HEK293 (cell line): ENCODE results near the gene TRIM26.

Source experiments
- EGR2 ChIP-seq: fragments of 450-650 bp; formaldehyde crosslinking; IDR thresholded peaks from 2 replicates; pipeline ENCODE4 v1.5.1; 2016; ENCODE audit warnings: low read depth, missing biosample characterization, missing genetic modification characterization
- FEZF1 ChIP-seq: fragments of 450-650 bp; formaldehyde crosslinking; IDR thresholded peaks from 2 replicates; pipeline ENCODE4 v1.5.1; 2016; ENCODE audit warnings: missing biosample characterization, missing genetic modification characterization
- GFI1B ChIP-seq: fragments of 450-650 bp; formaldehyde crosslinking; IDR thresholded peaks from 2 replicates; pipeline ENCODE4 v1.5.1; 2016; ENCODE audit warnings: missing biosample characterization, missing genetic modification characterization
- GLI2 ChIP-seq: fragments of 450-650 bp; formaldehyde crosslinking; IDR thresholded peaks from 2 replicates; pipeline ENCODE4; 2017; ENCODE audit warnings: missing biosample characterization, missing genetic modification characterization, low read depth, borderline replicate concordance
- MYNN ChIP-seq: fragments of 450-650 bp; formaldehyde crosslinking; IDR thresholded peaks from 2 replicates; pipeline ENCODE4 v1.5.1; 2016; ENCODE audit warnings: missing biosample characterization, missing genetic modification characterization, borderline replicate concordance
- SALL2 ChIP-seq: fragments of 450-650 bp; formaldehyde crosslinking; IDR thresholded peaks from 2 replicates; pipeline ENCODE4 v1.5.0; 2017; ENCODE audit warnings: missing biosample characterization, mild to moderate bottlenecking, missing genetic modification characterization, borderline replicate concordance
- SETDB1 ChIP-seq: IDR thresholded peaks from one replicate; pipeline ENCODE4 v1.6.1; 2017; ENCODE audit warnings: mild to moderate bottlenecking, low read length, moderate library complexity, mixed read lengths; ENCODE audit not compliant: insufficient read length
- ZBTB17 ChIP-seq: fragments of 450-650 bp; formaldehyde crosslinking; IDR thresholded peaks from 2 replicates; pipeline ENCODE4 v1.5.1; 2016; ENCODE audit warnings: missing biosample characterization, missing genetic modification characterization
- ZNF112 ChIP-seq: fragments of 450-650 bp; formaldehyde crosslinking; IDR thresholded peaks from 2 replicates; pipeline ENCODE4 v1.5.0; 2017; ENCODE audit warnings: missing biosample characterization, missing genetic modification characterization
- ZNF132 ChIP-seq: fragments of 450-650 bp; formaldehyde crosslinking; IDR thresholded peaks from 2 replicates; pipeline ENCODE4 v1.5.1; 2017; ENCODE audit warnings: missing biosample characterization, missing genetic modification characterization, borderline replicate concordance
- ZNF138 ChIP-seq: fragments of 450-650 bp; formaldehyde crosslinking; IDR thresholded peaks from 2 replicates; pipeline ENCODE4 v1.5.1; 2016; ENCODE audit warnings: missing biosample characterization, missing genetic modification characterization, borderline replicate concordance
- ZNF155 ChIP-seq: fragments of 450-650 bp; formaldehyde crosslinking; IDR thresholded peaks from 2 replicates; pipeline ENCODE4 v1.5.1; 2016; ENCODE audit warnings: missing biosample characterization, missing genetic modification characterization
- ZNF157 ChIP-seq: fragments of 450-650 bp; formaldehyde crosslinking; IDR thresholded peaks from 2 replicates; pipeline ENCODE4 v1.5.1; 2016; ENCODE audit warnings: missing biosample characterization, missing genetic modification characterization
- ZNF2 ChIP-seq: fragments of 450-650 bp; formaldehyde crosslinking; IDR thresholded peaks from 2 replicates; pipeline ENCODE4 v1.5.1; 2016; ENCODE audit warnings: missing biosample characterization, missing genetic modification characterization
- ZNF221 ChIP-seq: fragments of 450-650 bp; formaldehyde crosslinking; IDR thresholded peaks from 2 replicates; pipeline ENCODE4 v1.5.1; 2017; ENCODE audit warnings: missing biosample characterization, missing genetic modification characterization, borderline replicate concordance
- ZNF311 ChIP-seq: fragments of 450-650 bp; formaldehyde crosslinking; IDR thresholded peaks from 2 replicates; pipeline ENCODE4 v1.5.1; 2017; ENCODE audit warnings: missing biosample characterization, missing genetic modification characterization, borderline replicate concordance
- ZNF350 ChIP-seq: fragments of 450-650 bp; formaldehyde crosslinking; IDR thresholded peaks from 2 replicates; pipeline ENCODE4 v1.5.0; 2017; ENCODE audit warnings: missing biosample characterization, mild to moderate bottlenecking, missing genetic modification characterization
- ZNF354C ChIP-seq: fragments of 450-650 bp; formaldehyde crosslinking; IDR thresholded peaks from 2 replicates; pipeline ENCODE4 v1.5.1; 2016; ENCODE audit warnings: missing biosample characterization, missing genetic modification characterization, low read depth, borderline replicate concordance
- ZNF394 ChIP-seq: fragments of 450-650 bp; formaldehyde crosslinking; IDR thresholded peaks from 2 replicates; pipeline ENCODE4 v1.5.1; 2016; ENCODE audit warnings: missing biosample characterization, missing genetic modification characterization, mild to moderate bottlenecking, moderate library complexity, borderline replicate concordance
- ZNF404 ChIP-seq: fragments of 450-650 bp; formaldehyde crosslinking; IDR thresholded peaks from 2 replicates; pipeline ENCODE4 v1.5.1; 2017; ENCODE audit warnings: missing biosample characterization, missing genetic modification characterization
- ZNF426 ChIP-seq: fragments of 450-650 bp; formaldehyde crosslinking; IDR thresholded peaks from 2 replicates; pipeline ENCODE4 v1.5.1; 2017; ENCODE audit warnings: missing biosample characterization, missing genetic modification characterization, mild to moderate bottlenecking, inconsistent platforms, moderate library complexity
- ZNF488 ChIP-seq: fragments of 450-650 bp; formaldehyde crosslinking; IDR thresholded peaks from 2 replicates; pipeline ENCODE4 v1.5.1; 2016; ENCODE audit warnings: missing biosample characterization, missing genetic modification characterization
- ZNF530 ChIP-seq: fragments of 450-650 bp; formaldehyde crosslinking; IDR thresholded peaks from 2 replicates; pipeline ENCODE4 v1.5.1; 2016; ENCODE audit warnings: low read depth, missing biosample characterization, missing genetic modification characterization
- ZNF558 ChIP-seq: fragments of 450-650 bp; formaldehyde crosslinking; IDR thresholded peaks from 2 replicates; pipeline ENCODE4 v1.5.1; 2016; ENCODE audit warnings: missing biosample characterization, missing genetic modification characterization
- ZNF610 ChIP-seq: fragments of 450-650 bp; formaldehyde crosslinking; IDR thresholded peaks from 2 replicates; pipeline ENCODE4 v1.5.1; 2016; ENCODE audit warnings: missing biosample characterization, missing genetic modification characterization, borderline replicate concordance
- ZNF639 ChIP-seq: fragments of 450-650 bp; formaldehyde crosslinking; IDR thresholded peaks from 2 replicates; pipeline ENCODE4 v1.5.1; 2016; ENCODE audit warnings: missing biosample characterization, missing genetic modification characterization
- ZNF701 ChIP-seq: fragments of 450-650 bp; formaldehyde crosslinking; IDR thresholded peaks from 2 replicates; pipeline ENCODE4 v1.5.1; 2016; ENCODE audit warnings: missing biosample characterization, missing genetic modification characterization
- ZNF704 ChIP-seq: fragments of 450-650 bp; formaldehyde crosslinking; IDR thresholded peaks from 2 replicates; pipeline ENCODE4 v1.5.1; 2016; ENCODE audit warnings: missing biosample characterization, missing genetic modification characterization
- ZNF830 ChIP-seq: fragments of 450-650 bp; IDR thresholded peaks from 2 replicates; pipeline ENCODE4 v1.5.0; 2018; ENCODE audit warnings: missing biosample characterization, missing genetic modification characterization, low read depth, mild to moderate bottlenecking, moderate library complexity
- ZSCAN16 ChIP-seq: fragments of 450-650 bp; formaldehyde crosslinking; IDR thresholded peaks from 2 replicates; pipeline ENCODE4 v1.5.1; 2016; ENCODE audit warnings: missing biosample characterization, missing genetic modification characterization
- TF ChIP-seq, protein P1 (sequence below): fragments of 450-650 bp; formaldehyde crosslinking; IDR thresholded peaks from 2 replicates; pipeline ENCODE4 v1.5.1; 2016; ENCODE audit warnings: missing biosample characterization, missing genetic modification characterization
- TF ChIP-seq, protein P2 (sequence below): fragments of 450-650 bp; formaldehyde crosslinking; IDR thresholded peaks from 2 replicates; pipeline ENCODE4 v1.5.1; 2017; ENCODE audit warnings: missing biosample characterization, missing genetic modification characterization

The TRIM26 gene

DNA sequence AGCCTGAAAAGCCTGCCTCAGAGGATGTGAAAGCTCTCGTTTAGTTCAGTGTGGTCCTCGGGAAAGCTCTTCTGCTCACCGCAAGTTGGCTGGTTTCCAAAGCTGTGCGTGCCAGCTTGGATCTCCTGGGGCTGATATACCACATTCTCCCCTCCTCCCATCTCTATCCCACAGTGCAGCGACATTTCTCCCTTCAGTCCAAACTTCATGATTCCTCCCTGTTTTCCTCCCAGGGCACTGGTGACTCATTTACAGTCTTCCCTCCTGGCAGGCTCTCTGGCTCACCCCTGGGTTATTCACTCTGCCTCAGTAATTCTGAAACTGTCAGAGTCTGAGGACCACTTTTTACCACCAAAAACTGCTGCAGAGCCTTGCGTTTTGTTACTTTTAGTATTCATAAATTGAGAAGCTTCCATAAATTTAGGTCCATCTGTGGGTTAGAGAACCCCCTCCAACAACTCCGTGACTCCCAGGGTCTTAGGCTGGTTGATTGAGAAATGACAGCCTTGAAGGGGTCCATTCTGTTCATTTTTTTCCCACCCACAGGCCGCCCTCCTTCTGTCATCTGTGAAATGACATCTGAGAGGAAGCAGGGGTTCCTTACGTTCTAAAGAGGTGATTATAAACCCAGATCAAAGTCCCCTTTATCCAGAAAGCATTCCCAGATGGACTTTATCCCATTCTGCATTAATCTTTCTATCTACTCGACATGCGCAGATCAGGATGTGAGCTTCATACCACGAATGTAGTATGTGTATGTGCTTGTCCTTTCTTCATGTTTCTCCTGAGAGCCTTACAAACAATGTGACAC, 58.3 kb downstream of the TRIM26 start (continued):
- TF ChIP-seq ZNF830 (tag by site-specific recombination) (no peak), GFI1B (tag by site-specific recombination) (no peak), ZNF350 (tag by site-specific recombination) (no peak), ZNF311 (tag by site-specific recombination) (no peak), ZNF704 (tag by site-specific recombination) (no peak), SETDB1 (no peak), ZNF138 (tag by site-specific recombination) (no peak), ZNF354C (tag by site-specific recombination) (no peak), ZNF426 (tag by site-specific recombination) (no peak), ZNF132 (tag by site-specific recombination) (no peak), ZNF394 (tag by site-specific recombination) (no peak), ZNF157 (tag by site-specific recombination) (no peak), ZNF639 (tag by site-specific recombination) (no peak), MYNN (no peak), ZNF2 (tag by site-specific recombination) (peak; percentile 22; the same call in 1 of the 2 replicates), ZNF112 (no peak), SALL2 (tag by site-specific recombination) (no peak), ZNF558 (tag by site-specific recombination) (peak; percentile 76; the same call in 1 of the 2 replicates), GLI2 (no peak), ZNF221 (tag by site-specific recombination) (no peak), ZNF488 (tag by site-specific recombination) (no peak), ZSCAN16 (tag by site-specific recombination) (no peak), EGR2 (no peak), ZNF701 (tag by site-specific recombination) (no peak), ZNF155 (tag by site-specific recombination) (no peak), ZBTB17 (peak; percentile 87), ZNF404 (no peak), ZNF530 (tag by site-specific recombination) (no peak), ZNF610 (tag by site-specific recombination) (peak; percentile 22; the same call in 1 of the 2 replicates), FEZF1 (tag by site-specific recombination) (peak; percentile 69)
- TF ChIP-seq, protein P1, sequence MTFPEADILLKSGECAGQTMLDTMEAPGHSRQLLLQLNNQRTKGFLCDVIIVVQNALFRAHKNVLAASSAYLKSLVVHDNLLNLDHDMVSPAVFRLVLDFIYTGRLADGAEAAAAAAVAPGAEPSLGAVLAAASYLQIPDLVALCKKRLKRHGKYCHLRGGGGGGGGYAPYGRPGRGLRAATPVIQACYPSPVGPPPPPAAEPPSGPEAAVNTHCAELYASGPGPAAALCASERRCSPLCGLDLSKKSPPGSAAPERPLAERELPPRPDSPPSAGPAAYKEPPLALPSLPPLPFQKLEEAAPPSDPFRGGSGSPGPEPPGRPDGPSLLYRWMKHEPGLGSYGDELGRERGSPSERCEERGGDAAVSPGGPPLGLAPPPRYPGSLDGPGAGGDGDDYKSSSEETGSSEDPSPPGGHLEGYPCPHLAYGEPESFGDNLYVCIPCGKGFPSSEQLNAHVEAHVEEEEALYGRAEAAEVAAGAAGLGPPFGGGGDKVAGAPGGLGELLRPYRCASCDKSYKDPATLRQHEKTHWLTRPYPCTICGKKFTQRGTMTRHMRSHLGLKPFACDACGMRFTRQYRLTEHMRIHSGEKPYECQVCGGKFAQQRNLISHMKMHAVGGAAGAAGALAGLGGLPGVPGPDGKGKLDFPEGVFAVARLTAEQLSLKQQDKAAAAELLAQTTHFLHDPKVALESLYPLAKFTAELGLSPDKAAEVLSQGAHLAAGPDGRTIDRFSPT (tag by site-specific recombination): 0 out of 2 replicates have a peak, but pooled peaks have one; percentile 20
- TF ChIP-seq, protein P2, sequence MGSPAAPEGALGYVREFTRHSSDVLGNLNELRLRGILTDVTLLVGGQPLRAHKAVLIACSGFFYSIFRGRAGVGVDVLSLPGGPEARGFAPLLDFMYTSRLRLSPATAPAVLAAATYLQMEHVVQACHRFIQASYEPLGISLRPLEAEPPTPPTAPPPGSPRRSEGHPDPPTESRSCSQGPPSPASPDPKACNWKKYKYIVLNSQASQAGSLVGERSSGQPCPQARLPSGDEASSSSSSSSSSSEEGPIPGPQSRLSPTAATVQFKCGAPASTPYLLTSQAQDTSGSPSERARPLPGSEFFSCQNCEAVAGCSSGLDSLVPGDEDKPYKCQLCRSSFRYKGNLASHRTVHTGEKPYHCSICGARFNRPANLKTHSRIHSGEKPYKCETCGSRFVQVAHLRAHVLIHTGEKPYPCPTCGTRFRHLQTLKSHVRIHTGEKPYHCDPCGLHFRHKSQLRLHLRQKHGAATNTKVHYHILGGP (tag by site-specific recombination): no peak
